CD4-positive, alpha-beta T cell treated with Interleukin-4 for 1 hour (primary cell): ENCODE results near the gene PRR5.
A peak's percentile ranks its signal among the peaks of the same experiment; 100 is the strongest.
"Not testable (repeated sequence)": the region's sequence is repeated elsewhere in the genome, so short reads cannot be mapped to it uniquely, and the experiment has no call there.

Experiments
- DNase-seq, 2 donors: peaks; one replicate each; pipeline ENCODE4 v3.0.0-alpha.2; 2020 to 2022

Gene PRR5

DNA sequence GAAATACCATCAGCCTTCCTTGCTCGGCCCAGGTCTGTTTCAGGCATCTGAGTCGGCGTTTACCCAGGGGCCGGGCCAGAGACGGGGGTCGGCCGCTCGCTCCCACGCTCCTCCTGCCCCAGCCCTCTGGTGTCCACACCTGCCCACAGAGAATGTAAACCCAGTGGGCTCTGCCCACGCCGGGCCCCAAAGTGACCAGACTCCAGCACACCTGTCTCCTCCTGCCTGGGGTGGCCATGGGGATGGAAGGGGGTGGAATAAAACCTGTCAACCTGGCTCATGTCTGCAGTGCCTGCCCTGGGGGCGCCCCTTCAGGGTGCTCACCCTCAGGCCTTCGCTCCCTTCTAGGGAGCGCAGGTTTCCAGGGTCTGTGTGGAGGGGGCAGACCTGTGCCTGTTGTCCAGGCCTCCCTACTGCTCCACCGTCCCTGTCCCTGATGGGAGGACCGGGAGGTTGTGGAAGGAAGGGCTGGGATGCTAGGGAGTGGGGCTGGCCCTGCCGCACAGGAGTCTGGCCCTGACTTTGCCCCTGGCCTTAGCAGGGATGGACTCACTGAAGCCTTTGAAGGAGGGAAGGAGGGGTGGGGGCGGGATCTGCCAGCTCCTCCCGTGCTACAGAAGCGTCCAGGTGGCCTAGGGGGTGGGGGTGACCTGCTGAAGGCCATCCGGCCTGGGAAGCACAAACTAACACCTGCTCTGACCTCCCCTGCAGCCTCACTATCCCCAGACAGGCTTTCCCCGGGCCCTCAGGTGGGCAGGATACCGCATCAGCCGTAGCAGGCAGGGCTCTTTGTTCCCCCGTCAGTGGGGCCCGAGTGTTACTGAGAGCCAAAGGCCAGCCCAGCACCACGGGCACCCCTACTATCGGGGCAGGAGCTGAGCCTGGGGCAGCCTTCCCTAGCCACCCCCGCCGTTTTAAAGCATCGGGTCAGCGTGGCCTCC, 35.7 kb downstream of the PRR5 start:
- DNase-seq = no peak

DNA sequence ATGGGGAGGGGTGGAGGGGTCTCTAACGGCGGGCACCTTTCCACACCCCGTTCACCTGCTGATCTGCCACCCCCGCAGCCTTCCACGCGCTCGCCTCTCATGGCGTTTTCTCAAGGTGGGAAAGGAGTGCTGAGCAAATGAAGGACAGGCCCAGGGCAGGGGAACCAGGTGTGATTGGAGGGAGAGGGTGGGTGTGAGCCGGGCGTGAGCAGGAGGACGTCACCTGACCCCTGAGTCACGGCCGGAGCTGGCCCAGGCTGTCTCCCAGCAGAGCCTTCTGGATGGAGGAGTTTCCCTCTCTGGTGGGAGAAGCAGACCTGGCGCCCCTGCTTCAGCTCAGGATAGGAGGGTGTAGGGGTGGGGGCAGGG, 36.3 kb downstream of the PRR5 start:
- DNase-seq = no peak

DNA sequence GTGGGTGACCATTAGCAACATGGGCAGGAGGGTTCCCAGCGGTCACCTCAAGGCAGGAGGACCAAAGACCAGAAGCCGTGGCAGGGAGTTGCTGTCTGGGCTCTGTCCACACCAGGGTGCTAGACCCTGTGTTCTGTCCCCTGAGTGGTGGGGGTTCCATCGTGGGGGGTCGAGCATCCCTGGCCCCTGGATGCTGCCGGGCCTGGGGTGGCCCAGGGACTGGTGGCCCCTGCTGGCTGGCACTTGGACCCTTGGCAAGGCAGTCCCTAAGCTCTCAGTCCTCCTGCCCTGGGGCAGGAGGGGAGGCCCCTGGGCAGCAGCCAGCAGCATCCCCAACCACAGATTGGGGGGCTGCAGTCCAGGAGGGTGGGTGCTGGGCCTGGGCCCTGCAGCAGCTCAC, 37.0 kb downstream of the PRR5 start:
- DNase-seq = no peak

DNA sequence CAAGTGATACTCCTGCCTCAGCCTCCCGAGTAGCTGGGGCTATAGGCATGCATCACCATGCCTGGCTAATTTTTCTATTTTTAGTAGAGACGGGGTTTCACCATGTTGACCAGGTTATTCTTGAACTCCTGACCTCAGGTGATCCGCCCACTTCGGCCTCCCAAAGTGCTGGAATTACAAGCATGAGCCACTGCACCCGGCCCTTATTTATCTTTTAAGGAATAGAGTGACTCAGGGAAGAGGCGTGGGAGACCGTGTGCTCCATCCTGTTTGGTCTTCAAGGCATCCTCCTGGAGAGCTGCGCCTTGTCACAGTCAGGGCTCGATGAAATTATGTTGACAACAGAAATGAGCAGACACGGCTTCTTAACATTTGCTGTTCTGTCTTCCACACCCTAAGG, 37.7 kb downstream of the PRR5 start:
- not testable (repeated sequence) for DNase-seq

DNA sequence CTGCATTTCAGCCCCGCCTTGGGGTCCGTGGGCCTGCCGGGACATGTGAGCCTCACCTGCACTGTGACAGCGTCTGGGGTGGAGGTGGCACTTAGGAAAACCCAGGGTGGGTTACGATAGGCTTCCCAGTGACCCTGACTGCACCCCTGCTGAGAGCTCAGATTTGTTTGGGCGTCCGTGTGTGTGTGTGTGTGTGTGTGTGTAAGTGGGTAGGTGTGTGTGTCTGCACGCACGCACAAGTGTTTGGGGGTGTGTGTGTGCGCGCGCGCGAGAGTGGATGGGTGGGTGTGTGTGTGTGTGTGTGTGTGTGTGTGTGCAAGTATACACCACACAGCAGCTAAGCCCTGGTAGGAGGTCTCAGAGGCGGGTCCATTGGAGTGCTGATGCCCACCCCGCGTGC, 38.3 kb downstream of the PRR5 start:
- no peak for DNase-seq

DNA sequence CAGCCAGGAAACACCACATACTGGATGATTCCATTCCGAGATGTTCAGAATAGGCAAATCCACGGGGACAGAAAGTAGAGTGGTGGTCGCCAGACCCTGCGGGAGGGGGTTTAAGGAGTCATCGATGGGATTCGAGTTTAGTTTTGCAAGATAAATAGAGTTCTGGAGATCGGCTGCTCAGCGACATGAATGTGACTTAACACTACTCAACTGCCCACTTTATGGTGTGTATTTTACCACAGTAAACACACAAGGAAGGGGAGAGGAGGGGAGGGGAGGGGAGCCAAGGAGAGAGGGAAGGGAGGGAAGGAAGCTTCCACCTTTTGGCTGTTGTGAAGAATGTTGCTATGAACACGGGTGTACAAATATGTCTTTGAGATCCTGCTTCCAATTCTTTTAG, 39.9 kb downstream of the PRR5 start:
- DNase-seq = no peak

DNA sequence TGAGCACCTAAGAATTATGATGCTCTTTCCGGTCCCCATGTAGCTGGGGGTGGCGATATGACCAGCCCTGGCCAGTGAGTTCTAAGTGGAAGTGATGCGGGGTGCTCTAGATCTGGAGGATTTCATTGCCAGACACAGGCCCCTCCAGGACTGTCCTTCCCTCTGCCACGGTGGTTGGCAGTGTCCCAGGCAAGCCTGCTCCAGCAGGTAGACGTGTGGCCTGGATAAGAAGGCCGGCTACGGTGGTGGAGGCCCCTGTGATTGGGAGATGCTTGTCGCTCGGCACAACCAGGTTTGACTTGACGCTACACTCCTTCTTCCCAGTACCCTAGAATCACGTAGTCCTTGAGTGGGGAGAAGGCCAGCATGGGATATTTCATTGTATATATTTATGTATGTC, 41.2 kb downstream of the PRR5 start:
- DNase-seq = no peak

DNA sequence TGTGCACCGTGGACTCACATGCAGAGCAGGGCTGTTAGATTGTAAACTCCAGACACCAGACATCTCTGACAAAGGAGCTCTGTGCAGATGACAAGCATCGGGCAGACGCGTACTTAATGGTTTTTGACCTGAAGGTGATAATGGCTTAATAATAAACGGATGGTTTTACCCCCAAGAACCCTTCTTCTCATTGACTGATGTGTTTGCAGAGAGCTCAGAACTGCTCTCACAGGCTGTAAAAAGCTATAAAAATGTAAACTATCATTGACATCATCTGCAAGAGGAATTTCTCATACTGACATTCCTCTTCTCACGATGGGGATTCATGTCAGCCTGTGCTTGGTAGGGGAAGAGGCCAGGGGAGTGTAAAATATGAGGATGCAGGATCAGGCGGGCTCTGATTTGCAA, 41.8 kb downstream of the PRR5 start:
- no peak for DNase-seq

DNA sequence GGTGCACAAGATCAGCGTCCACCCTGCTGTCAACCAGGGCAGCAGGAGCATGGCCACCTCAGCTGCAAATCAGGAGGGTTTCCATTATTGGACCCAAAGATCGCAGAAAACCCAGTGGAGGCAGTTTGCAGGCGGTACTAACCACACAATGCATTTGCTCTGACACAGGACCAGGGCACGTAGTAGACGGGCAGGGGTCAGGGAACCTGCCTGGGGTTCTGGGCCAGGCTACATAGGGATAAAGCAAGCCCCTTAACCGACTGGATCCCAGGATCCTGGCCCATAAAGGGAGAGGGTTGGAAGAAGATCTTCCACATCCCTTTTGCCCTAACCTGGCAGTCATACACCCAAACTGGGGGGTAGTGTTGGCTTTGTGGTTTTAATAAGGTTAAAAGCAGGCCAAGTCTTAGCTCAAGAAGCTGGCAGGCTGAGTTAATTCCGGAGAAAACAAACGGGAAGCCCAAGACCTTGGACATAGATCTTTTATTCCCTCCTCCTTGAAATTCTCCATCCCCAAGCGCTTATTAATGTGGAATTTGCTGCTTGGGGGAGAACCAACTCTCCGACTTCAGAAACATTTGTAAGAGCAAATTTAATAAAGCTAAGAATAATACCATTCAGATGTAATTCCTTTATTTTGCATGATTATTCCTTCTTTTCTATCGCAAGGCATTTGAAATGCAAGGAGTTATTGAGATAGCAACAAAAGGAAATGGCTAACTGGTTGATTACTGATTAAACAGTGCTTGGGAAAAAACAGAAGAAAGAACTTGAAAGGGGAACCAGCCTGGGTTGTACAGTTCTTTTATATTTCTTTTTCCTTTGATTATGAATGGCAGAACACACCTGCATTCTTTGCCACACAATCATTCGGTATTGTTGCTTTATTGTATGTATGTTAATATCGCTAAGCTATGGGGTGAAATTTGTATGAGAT, 44.1 kb downstream of the PRR5 start:
- DNase-seq = no peak

DNA sequence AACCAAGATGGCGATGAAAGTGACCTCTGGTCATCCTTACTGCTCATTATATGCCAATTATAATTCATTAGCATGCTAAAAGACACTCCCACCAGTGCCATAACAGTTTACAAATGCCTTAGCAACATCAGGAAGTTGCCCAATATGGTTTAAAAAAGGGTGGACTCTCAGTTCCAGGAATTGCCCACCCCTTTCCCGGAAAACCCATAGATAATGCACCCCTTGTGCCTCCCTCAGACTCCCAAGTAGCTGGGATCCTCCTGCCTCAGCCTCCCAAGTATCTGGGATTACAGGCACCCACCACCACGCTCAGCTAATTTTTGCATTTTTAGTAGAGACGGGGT, 45.8 kb downstream of the PRR5 start:
- DNase-seq = not testable (repeated sequence)

DNA sequence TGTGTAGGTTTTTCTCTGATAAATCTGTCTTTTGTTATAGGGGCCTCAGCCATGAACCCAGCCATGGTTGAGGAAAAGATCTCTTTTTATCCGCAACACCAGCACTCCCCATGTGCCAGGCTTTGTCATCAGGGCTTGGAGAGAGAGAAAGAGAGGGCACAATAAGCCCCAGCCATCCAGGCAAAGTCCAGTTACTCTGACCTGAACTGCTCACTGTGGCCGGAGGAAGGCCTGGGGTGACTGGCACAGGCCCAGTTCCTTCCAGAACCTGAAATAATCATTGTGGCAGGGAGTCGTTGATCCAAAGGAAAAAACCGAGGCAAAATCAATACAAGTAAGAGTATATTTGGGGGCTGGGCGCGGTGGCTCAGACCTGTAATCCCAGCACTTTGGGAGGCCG, 46.5 kb downstream of the PRR5 start:
- no peak for DNase-seq

DNA sequence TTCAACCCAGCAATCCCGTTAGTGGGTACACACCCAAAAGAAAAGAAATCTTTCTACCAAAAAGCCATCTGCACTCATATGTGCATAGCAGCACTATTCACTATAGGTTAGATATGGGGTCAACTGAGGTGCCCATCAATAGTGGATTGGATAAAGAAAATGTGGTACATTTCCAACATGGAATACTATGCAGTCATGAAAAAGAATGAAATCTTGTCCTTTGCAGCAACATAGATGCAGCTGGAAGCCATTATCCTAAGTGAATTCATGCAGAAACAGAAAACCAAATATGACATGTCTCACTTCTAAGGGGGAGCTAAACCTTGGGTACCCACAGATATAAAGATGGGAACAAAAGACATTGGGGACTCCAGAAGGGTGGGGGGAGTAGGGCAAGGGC, 48.5 kb downstream of the PRR5 start:
- no peak for DNase-seq

DNA sequence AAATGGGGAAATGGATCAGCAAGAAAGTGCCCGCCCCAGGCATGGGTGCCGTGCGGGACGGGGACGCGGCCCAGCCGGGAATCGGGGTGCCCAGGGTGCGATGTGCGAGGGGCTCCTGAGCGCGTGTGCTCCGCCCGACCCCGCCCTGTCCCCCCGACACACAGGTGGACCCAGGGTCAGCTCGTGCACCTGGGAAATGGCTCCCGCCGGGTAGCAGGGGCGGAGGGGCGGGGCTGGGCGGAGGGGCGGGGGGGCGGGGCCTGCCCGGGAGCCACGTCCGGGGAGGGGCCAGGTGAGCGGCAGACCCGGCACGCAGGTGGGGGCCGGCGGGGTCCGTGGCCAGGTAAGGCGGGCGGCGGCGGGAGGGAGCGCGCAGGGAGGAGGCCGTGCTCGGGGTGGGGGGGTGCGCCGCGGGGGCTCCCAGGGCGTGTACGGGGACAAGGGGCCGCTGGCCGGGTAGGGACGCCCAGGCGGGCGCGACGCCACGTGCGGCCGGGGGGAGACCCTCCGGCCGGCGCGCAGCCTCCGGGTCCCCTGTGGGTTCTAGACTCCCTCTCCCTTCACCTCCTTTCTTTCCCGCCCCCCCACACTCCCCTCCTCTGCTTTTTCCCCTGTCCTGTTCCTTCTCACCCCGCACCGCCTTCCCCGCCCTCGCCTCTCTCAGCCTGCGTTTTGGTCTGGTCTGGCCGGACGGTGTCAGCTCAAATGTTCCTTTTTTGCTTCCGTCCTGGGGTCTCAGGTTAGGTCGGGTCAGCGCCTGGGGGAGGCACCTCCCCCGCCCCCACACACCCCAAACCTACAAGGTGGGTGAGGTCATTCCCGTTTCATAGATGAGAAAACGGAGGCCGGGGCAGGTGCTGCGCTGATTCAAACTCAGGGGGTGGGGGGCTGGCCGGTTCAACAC, 50.5 kb downstream of the PRR5 start, which contains the start of gene ARHGAP8:
ARHGAP8 (plus strand) TSS at position 291 of the 904 bp plus-strand sequence. CDS start 33,953 bp downstream, outside the sequence.
- DNase-seq = peak in 1 of 2 donors; percentile 28

DNA sequence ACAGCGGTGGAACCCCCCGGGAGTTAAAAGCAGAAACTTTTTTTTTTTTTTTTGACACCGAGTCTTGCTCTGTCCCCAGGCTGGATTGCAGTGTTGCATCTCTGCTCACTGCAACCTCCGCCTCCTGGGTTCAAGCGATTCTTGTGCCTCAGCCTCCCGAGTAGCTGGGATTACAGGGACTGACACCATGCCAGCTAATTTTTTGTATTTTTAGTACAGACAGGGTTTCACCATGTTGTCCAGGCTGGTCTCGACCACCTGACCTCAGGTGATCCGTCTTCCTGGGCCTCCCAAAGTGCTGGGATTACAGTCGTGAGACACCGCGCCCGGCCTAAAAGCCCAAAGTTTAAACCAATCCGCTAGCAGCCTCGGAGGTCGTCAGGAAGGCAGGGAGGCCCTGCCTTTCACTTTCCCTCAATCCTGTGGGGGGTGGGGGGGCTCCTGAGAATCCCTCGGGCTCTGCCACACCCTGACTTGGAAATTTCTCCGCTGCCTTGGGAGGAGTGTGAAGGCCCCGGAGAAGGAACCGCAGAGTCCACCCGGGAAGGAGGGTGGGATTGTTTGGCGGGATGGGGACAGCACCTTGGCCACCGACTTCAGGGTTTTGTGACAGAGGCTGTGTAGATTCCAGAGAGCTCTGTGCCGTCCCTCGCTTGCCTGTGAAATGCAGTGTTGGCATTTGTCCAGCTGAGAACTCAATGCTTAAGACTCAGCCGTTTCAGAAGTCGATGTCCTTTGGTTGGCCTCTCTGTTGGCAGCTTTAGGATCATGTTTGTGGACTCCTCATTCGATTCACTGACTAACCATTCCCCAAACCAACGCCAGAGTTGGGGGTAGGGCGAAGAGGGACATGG, 51.4 kb downstream of the PRR5 start:
- DNase-seq = no peak

DNA sequence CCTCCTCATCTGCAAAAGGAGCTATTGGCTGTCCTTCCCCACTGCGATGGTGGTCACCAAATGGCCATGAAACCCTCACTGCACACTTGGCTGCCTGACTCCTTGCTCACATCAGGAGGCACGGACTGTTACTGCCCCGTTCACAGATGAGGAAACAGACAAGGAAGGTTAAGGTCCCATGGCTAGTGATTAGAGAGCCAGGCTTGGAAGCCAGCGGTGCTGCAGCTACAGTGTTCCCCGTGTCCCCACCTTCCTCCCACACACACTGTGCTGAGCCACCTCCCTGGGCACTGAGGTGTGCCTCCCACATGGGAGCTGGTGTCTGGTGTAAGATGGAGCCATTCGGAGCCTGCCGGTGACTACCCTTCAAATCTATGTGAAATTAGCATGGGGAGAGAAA, 53.0 kb downstream of the PRR5 start:
- DNase-seq = no peak

DNA sequence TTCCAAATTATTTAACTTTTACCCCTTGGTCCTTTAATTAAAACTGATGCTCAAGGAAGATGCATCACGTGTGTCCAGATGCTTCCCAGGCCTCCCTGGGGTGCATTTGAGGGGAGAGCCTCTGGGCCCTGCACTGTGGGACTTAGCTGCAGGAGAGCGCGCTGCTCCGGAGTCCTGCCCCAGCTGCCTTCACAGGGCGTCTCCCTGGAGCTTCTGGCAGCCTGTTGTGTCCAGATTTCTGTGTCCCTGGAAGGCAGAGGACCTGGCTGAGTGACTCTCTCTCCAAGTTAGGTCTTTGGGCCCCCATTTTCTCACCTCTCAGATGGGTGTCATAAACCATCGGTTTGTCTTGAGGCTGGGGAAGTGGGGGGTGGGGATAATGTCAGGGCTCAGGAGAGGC, 53.4 kb downstream of the PRR5 start:
- no peak for DNase-seq

DNA sequence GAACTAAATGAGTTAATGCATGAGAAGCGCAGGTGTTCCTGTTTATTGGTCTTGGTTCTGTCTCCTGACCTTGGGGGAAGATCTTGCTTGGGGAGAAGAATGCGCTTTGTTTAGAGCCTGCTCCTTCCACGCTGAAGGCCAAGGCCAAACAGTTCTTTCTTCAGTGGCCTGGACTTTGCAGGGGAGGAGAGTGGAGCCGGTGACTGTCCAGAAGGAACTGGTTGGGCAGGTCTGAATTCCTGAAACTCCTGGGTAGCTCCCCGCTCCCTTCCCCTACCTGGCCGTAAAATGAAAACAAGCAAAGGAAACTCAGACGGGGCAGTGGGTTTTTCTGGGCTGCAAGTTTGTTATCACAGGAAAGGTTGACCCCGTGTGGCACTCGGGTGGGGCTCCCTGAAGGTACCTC, 54.0 kb downstream of the PRR5 start:
- DNase-seq = no peak

DNA sequence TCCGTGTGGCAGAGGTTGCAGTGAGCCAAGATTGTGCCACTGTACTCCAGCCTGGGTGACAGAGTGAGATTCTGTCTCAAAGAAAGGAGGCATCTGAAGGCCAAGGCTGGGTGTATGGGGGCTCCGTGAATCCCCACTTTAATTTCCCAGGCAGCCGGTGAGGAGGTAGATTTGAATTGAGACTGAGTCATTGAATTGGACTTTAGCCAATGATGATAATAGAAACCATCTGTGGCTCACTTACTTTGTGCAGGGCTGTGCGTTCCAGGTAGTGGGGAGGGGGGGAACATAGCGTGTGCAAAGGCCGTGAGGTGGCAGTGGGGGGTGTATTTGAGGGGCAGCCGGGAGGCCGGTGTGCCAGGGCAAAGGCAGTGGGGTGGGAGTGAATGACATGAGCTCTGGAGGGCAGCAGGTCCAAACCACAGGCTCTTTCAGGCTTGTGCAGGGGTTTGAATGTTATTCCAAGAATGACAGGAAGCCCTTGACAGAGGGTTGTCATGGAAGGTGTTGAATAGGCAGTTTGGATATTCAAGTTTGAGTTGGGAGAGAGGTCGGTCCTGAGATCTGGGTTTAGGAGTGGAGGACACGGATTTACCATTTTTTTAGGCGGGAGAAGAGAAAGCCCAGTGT, 56.5 kb downstream of the PRR5 start:
- DNase-seq = no peak

DNA sequence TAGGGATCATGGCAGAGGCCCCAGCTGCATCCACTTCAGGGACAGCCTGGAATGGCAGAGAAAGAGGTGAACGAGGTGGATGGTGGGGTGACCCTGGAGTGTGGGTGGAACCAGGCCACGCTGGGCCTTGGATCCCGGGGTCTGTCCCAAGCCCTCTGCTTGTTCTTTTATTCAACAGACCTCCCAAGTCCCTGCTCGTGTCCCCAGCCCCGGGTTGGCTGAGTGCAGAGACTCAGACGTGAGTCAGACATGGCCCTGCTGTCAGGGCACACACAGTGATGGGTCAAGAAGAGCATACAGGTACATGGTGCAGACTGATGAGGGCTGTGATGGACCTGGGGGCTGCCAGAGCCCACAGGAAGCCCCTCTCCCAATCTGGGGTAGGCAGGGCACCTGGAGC, 57.0 kb downstream of the PRR5 start:
- DNase-seq = no peak

DNA sequence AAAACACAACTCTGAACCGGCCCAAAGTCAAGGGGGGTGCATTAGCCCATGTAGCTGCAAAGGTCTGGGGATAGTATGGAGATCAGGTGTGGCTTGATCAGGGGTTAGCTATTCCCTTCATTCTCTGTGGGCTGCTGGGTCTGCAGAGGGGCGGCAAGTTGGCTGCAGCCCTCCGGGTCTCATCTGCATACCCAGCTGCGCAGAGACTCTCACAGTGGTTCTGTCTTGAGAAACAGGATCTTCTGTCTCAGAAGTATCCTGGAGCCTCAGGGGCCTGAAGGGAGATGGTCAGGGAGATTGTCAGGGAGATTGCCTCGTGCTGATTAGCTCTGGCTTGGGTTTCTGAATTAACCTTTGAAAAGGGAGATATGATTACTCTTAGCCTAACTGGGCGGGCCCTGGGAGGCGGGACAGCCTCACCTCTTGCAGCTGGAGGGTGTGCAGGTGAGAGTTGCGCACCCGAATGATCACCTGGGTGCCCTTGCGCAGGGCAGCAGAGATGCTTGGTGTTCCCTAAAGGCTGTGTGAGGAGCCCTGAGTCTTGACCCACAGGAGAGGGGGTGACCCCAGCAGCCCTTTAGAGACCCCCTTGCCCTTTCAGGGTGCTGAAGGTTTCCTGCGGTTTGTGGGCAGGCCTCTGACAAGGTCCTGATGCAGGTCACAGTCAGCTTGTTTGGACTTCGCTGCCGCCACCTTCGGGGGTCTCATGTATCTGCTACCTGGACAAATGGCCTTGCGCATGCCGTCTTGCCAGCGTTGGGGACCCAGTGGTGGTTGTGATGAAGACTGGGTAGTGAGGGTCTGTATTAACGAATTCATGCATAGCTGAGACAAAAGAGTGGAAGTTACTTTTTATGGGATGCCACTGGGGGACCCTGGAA, 57.7 kb downstream of the PRR5 start:
- DNase-seq = no peak
